H9 (cell line): Measurements from ENCODE around the gene FOXF1. TPM values are rescaled to one million over a fixed set of nuclear protein-coding genes. Genes with fewer than 3 reads are reported as not detected.

ENCODE experiments used
- DNase-seq: peaks from one replicate; pipeline ENCODE4 v3.0.0-alpha.2; 2017
- H2AFZ ChIP-seq: one replicate; pipeline ENCODE4 v1.6.1; 2013; ENCODE audit warnings: mild to moderate bottlenecking, low read length, control low read depth, moderate library complexity
- H2AK5ac ChIP-seq: 2 replicates; pipeline ENCODE4 v1.6.1; 2013; ENCODE audit warnings: low read length, control low read depth, mixed read lengths; ENCODE audit not compliant: insufficient read length
- H2BK120ac ChIP-seq: one replicate; pipeline ENCODE4 v1.6.1; 2013; ENCODE audit warnings: low read depth, mild to moderate bottlenecking, low read length, control low read depth, inconsistent platforms; ENCODE audit not compliant: poor library complexity, severe bottlenecking
- H2BK12ac ChIP-seq: 2 replicates; pipeline ENCODE4 v1.6.1; 2013; ENCODE audit warnings: low read length, control low read depth, mixed read lengths, low read depth; ENCODE audit not compliant: insufficient read length
- H2BK15ac ChIP-seq: 2 replicates; pipeline ENCODE4 v1.6.1; 2013; ENCODE audit warnings: low read depth, low read length, control low read depth
- H2BK20ac ChIP-seq: one replicate; pipeline ENCODE4 v1.6.1; 2013; ENCODE audit warnings: low read depth, mild to moderate bottlenecking, low read length, control low read depth, inconsistent platforms; ENCODE audit not compliant: poor library complexity, severe bottlenecking
- H2BK5ac ChIP-seq: 2 replicates; pipeline ENCODE4 v1.6.1; 2013; ENCODE audit warnings: low read length, control low read depth, mixed read lengths; ENCODE audit not compliant: insufficient read length
- H3K14ac ChIP-seq: 2 replicates; pipeline ENCODE4 v1.6.1; 2013; ENCODE audit warnings: low read length, control low read depth; ENCODE audit not compliant: insufficient read depth
- H3K18ac ChIP-seq: 2 replicates; pipeline ENCODE4 v1.6.1; 2013; ENCODE audit warnings: low read depth, mild to moderate bottlenecking, mixed read lengths, low read length, control low read depth; ENCODE audit not compliant: insufficient read length
- H3K23ac ChIP-seq: 2 replicates; pipeline ENCODE4 v1.6.1; 2013; ENCODE audit warnings: low read length, control low read depth, mixed read lengths, low read depth; ENCODE audit not compliant: insufficient read length
- H3K23me2 ChIP-seq: 2 replicates; pipeline ENCODE4 v1.6.1; 2013; ENCODE audit warnings: low read depth, mild to moderate bottlenecking, mixed read lengths, low read length, control low read depth; ENCODE audit not compliant: insufficient read length, poor library complexity, severe bottlenecking
- H3K27ac ChIP-seq: 2 replicates; pipeline ENCODE4 v1.5.1; 2013; ENCODE audit warnings: low read length, control low read depth, mixed read lengths, low read depth; ENCODE audit not compliant: insufficient read length
- H3K27me3 ChIP-seq: 2 replicates; pipeline ENCODE4 v1.6.1; 2013; ENCODE audit warnings: low read length, control low read depth, inconsistent platforms; ENCODE audit not compliant: insufficient read depth
- H3K4ac ChIP-seq: 2 replicates; pipeline ENCODE4 v1.6.1; 2013; ENCODE audit warnings: low read depth, mild to moderate bottlenecking, control low read depth, inconsistent platforms, low read length, moderate library complexity
- H3K4me1 ChIP-seq: 2 replicates; pipeline ENCODE4 v1.6.1; 2013; ENCODE audit warnings: low read length, control low read depth, inconsistent platforms; ENCODE audit not compliant: insufficient read depth
- H3K4me2 ChIP-seq: 2 replicates; pipeline ENCODE4 v1.6.1; 2013; ENCODE audit warnings: low read length, control low read depth, mixed read lengths; ENCODE audit not compliant: insufficient read length, insufficient read depth
- H3K56ac ChIP-seq: 2 replicates; pipeline ENCODE4 v1.6.1; 2013; ENCODE audit warnings: low read depth, mild to moderate bottlenecking, mixed read lengths, low read length, control low read depth; ENCODE audit not compliant: insufficient read length
- H3K79me1 ChIP-seq: 2 replicates; pipeline ENCODE4 v1.6.1; 2013; ENCODE audit warnings: low read depth, mild to moderate bottlenecking, moderate library complexity, low read length, control low read depth, inconsistent platforms; ENCODE audit not compliant: insufficient read depth, poor library complexity, severe bottlenecking
- H3K79me2 ChIP-seq: 2 replicates; pipeline ENCODE4 v1.6.1; 2013; ENCODE audit warnings: low read length, control low read depth, inconsistent platforms; ENCODE audit not compliant: insufficient read depth
- H3K9ac ChIP-seq: 2 replicates; pipeline ENCODE4 v1.6.1; 2013; ENCODE audit warnings: low read length, control low read depth, mixed read lengths; ENCODE audit not compliant: insufficient read length; ENCODE audit errors: extremely low read depth
- H3K9me3 ChIP-seq: one replicate; pipeline ENCODE4 v1.6.1; 2013; ENCODE audit warnings: low read depth, low read length, inconsistent platforms; ENCODE audit not compliant: control insufficient read depth
- H3T11ph ChIP-seq: one replicate; pipeline ENCODE4 v1.6.1; 2013; ENCODE audit warnings: mild to moderate bottlenecking, low read length, control low read depth, inconsistent platforms
- H4K20me1 ChIP-seq: one replicate; pipeline ENCODE4 v1.6.1; 2013; ENCODE audit not compliant: control insufficient read depth, insufficient read length, insufficient read depth
- H4K5ac ChIP-seq: 2 replicates; pipeline ENCODE4 v1.6.1; 2013; ENCODE audit warnings: low read depth, mild to moderate bottlenecking, mixed read lengths, low read length, control low read depth; ENCODE audit not compliant: insufficient read length
- H4K8ac ChIP-seq: replicated peaks from 2 replicates; pipeline ENCODE4 v1.6.1; 2013; ENCODE audit warnings: low read length, control low read depth, mixed read lengths, low read depth; ENCODE audit not compliant: insufficient read length
- H4K91ac ChIP-seq: 2 replicates; pipeline ENCODE4 v1.6.1; 2013; ENCODE audit warnings: low read depth, mild to moderate bottlenecking, moderate library complexity, mixed read lengths, low read length, control low read depth; ENCODE audit not compliant: insufficient read length
- H3K27ac Mint-ChIP-seq, 3 experiments: 2 replicates in 2 of 3; 3 replicates in 1 of 3; pipeline ENCODE4 v1.8.0; 2020 to 2021; ENCODE audit warnings: mixed read lengths in 3 of 3, mild to moderate bottlenecking in 1 of 3, moderate library complexity in 1 of 3
- H3K27me3 Mint-ChIP-seq: 2 replicates; pipeline ENCODE4 v1.8.0; 2021; ENCODE audit warnings: low read depth, mild to moderate bottlenecking, moderate library complexity, mixed read lengths
- H3K36me3 Mint-ChIP-seq, 3 experiments: 2 replicates in 2 of 3; 3 replicates in 1 of 3; pipeline ENCODE4 v1.8.0; 2020 to 2021; ENCODE audit warnings: low read depth in 3 of 3, mixed read lengths in 3 of 3; ENCODE audit not compliant: insufficient read depth in 1 of 3
- H3K4me1 Mint-ChIP-seq, 2 experiments: 2 replicates each; pipeline ENCODE4 v1.8.0; 2020; ENCODE audit warnings: mixed read lengths in 2 of 2
- H3K4me3 Mint-ChIP-seq, 2 experiments: 2 replicates in 1 of 2; 3 replicates in 1 of 2; pipeline ENCODE4 v1.8.0; 2020 to 2021; ENCODE audit warnings: mild to moderate bottlenecking in 2 of 2, mixed read lengths in 2 of 2, moderate library complexity in 1 of 2
- H3K9me3 Mint-ChIP-seq, 2 experiments: 2 replicates in 1 of 2; 3 replicates in 1 of 2; pipeline ENCODE4 v1.8.0; 2020; ENCODE audit warnings: mild to moderate bottlenecking in 2 of 2, mixed read lengths in 2 of 2, moderate library complexity in 1 of 2
- CTCF ChIP-seq: fragments of 200-600 bp; sonication (generic); conservative IDR thresholded peaks from 3 replicates; pipeline ENCODE4 v1.8.0; 2021; ENCODE audit warnings: antibody characterized with exemption, mild to moderate bottlenecking
- WGBS: extraction: QIAGEN DNeasy Blood & Tissue Kit; methylation state at CpG from one replicate; pipeline ENCODE4 v1.1.7; 2013; ENCODE audit warnings: missing lambda C conversion rate, low lambda C conversion rate, mixed read lengths; ENCODE audit not compliant: insufficient read length; ENCODE audit errors: extremely low coverage; 5-methylcytosine and 5-hydroxymethylcytosine counted together
- total RNA-seq: library from RNA; stranded (reverse); gene quantifications from 2 replicates; pipeline ENCODE4 v1.2.1, GENCODE V29; 2021

Gene FOXF1
- total RNA-seq, 1 experiment from 2014 or later = not detected

- Histone ChIP-seq H4K5ac (no peak overlapping the region), H3K4me1 (no peaks in the 10 kb centered on the region), H3K27ac (no peak overlapping the region), H3K14ac (no peak overlapping the region), H3K79me2 (no peaks in the 10 kb centered on the region), H3K23ac (no peak overlapping the region), H3K4me2 (no peak overlapping the region), H4K8ac (no peak overlapping the region), H2BK15ac (no peak overlapping the region), H2BK5ac (no peak overlapping the region), H3K18ac (no peak overlapping the region), H2AFZ (no peak overlapping the region), H4K20me1 (no peaks in the 10 kb centered on the region), H3K4ac (no peak overlapping the region), H2BK20ac (no peak overlapping the region), H2AK5ac (no peak overlapping the region), H3K27me3 (no peaks in the 10 kb centered on the region), H3T11ph (no peak overlapping the region), H3K56ac (no peak overlapping the region), H2BK120ac (no peak overlapping the region), H3K9ac (no peak overlapping the region), H3K79me1 (no peaks in the 10 kb centered on the region), H3K23me2 (no peaks in the 10 kb centered on the region), H4K91ac (no peak overlapping the region), H2BK12ac (no peak overlapping the region), H3K9me3 (no peaks in the 10 kb centered on the region)
- no peaks in the 10 kb centered on the region; a peak in 1 of 7 replicates for H3K36me3 Mint-ChIP-seq
- DNase-seq = no peak
- H3K27ac Mint-ChIP-seq = no peak overlapping the region
- H3K4me1 Mint-ChIP-seq = 0 out of 4 replicates have a peak, but pooled peaks cover 0 to 3% of the 10 kb centered on the region in 2 experiments
- no peak for TF ChIP-seq CTCF
- peaks cover 3% of the 10 kb centered on the region for H3K27me3 Mint-ChIP-seq
- H3K4me3 Mint-ChIP-seq = no peak overlapping the region
- no peaks in the 10 kb centered on the region for H3K9me3 Mint-ChIP-seq
- no CpG with 5 or more reads among the region's 17 CpGs for WGBS
Measured at GRCh38 chr16:86538196-86538780, 28.0 kb downstream of the FOXF1 start.
